ENCODE data around the gene NXPH4. TPM values are rescaled to one million over a fixed set of nuclear protein-coding genes. Genes with fewer than 3 reads are reported as not detected.

NXPH4 gene
- total RNA-seq, 1 donor from 2014 or later, result not detected

DNA sequence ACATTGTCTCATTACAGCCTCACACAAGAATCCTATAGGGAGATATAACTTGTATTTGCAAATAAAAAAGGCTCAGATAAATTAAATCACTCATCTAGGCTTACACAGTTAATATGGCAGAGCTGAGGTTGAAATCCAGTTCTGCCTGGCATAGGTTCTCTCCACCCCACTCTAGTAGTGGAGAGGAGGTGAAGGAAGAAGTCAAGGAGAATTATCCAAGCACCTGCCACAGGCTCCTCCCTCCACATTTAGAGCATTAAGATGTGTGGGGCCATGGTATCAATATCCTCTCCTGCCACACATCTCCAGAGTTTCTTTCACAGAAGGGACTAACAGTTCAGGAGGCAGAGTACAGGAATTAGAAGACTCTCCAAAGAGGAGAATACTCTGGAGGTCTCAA, 56.9 kb downstream of the NXPH4 start:
- no peaks in the 10 kb centered on the region for H3K9me3 Mint-ChIP-seq
- no peaks in the 10 kb centered on the region for H4K20me1 ChIP-seq (ENCODE audit: low read depth)
- no peaks in the 10 kb centered on the region for H3K79me2 ChIP-seq (ENCODE audit: low read depth)
- TF ChIP-seq EZH2phosphoT487 (IDR thresholded peaks at IDR 0.05) (no peak), EZH2 (IDR thresholded peaks at IDR 0.05) (no peak)
- TF ChIP-seq, protein P1, sequence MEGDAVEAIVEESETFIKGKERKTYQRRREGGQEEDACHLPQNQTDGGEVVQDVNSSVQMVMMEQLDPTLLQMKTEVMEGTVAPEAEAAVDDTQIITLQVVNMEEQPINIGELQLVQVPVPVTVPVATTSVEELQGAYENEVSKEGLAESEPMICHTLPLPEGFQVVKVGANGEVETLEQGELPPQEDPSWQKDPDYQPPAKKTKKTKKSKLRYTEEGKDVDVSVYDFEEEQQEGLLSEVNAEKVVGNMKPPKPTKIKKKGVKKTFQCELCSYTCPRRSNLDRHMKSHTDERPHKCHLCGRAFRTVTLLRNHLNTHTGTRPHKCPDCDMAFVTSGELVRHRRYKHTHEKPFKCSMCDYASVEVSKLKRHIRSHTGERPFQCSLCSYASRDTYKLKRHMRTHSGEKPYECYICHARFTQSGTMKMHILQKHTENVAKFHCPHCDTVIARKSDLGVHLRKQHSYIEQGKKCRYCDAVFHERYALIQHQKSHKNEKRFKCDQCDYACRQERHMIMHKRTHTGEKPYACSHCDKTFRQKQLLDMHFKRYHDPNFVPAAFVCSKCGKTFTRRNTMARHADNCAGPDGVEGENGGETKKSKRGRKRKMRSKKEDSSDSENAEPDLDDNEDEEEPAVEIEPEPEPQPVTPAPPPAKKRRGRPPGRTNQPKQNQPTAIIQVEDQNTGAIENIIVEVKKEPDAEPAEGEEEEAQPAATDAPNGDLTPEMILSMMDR (IDR thresholded peaks at IDR 0.05), result no peak
- no peak overlapping the region for H3K4me3 ChIP-seq
- H3K36me3 ChIP-seq, result no peaks in the 10 kb centered on the region
- no peak overlapping the region for H2AFZ ChIP-seq (replicated peaks)
- no peaks in the 10 kb centered on the region for H3K4me1 ChIP-seq
- peaks cover 31% of the 10 kb centered on the region for H3K36me3 Mint-ChIP-seq
- DNase-seq (ENCODE audit: low spot score), result no peak
- H3K27ac Mint-ChIP-seq, result no peak overlapping the region
- peaks cover 4% of the 10 kb centered on the region for H3F3A ChIP-seq (ENCODE audit: low read depth)
- no peaks in the 10 kb centered on the region for H3K27me3 Mint-ChIP-seq (ENCODE audit: insufficient read depth, low read depth)
- H3K27ac ChIP-seq, result no peak overlapping the region
- H3K9me3 ChIP-seq (ENCODE audit: low read depth), result no peaks in the 10 kb centered on the region
- H3K4me3 Mint-ChIP-seq, result no peak overlapping the region
- H3K9ac ChIP-seq, result no peak overlapping the region
- no peak overlapping the region for H3K4me2 ChIP-seq
- H3K4me1 Mint-ChIP-seq, result peaks cover 3% of the 10 kb centered on the region
- H3K27me3 ChIP-seq, result no peaks in the 10 kb centered on the region

MicroRNAs encoded within 50 kb of the gene (microRNA counts, 767-probe panel; counts per million panel counts)
- 460 counts per million, percentile 90 among the panel's probes with 10 or more counts for microRNA hsa-miR-1228-3p

Small RNA genes lying within 50 kb of the gene (microRNA-seq; reads per million reads assigned to microRNA genes)
- not detected for gene MIR1228

Small RNA genes lying within 50 kb of the gene (small RNA-seq; reads per million reads assigned to genes)
- gene MIR1228, result 0.11 reads per million

Other genes starting within 250 kb of the NXPH4 start
- gene ZBTB39, start 210.2 kb upstream of the NXPH4 start, total RNA-seq (ENCODE audit: low replicate concordance), result 21.1 and 29.7 TPM in 2 replicates
- gene TAC3, start 200.3 kb upstream of the NXPH4 start, total RNA-seq (ENCODE audit: low replicate concordance), result 6.0 and 13.8 TPM in 2 replicates
- 0.19 TPM in 1 of 2 replicates, not detected in the other for gene MYO1A, start 166.7 kb upstream of the NXPH4 start, total RNA-seq (ENCODE audit: low replicate concordance)
- 55.3 and 72.0 TPM in 2 replicates for gene NEMP1, start 138.0 kb upstream of the NXPH4 start, total RNA-seq (ENCODE audit: low replicate concordance)
- 19.8 and 41.3 TPM in 2 replicates for gene NAB2, start 127.7 kb upstream of the NXPH4 start, total RNA-seq (ENCODE audit: low replicate concordance)
- 12.9 and 21.6 TPM in 2 replicates for gene STAT6, start 105.4 kb upstream of the NXPH4 start, total RNA-seq (ENCODE audit: low replicate concordance)
- gene LRP1, start 88.3 kb upstream of the NXPH4 start, total RNA-seq (ENCODE audit: low replicate concordance), result 13.9 and 31.9 TPM in 2 replicates
- gene LRP1-AS, start 69.2 kb upstream of the NXPH4 start, total RNA-seq (ENCODE audit: low replicate concordance), result not detected in 2 replicates
- gene SHMT2, start 12.9 kb downstream of the NXPH4 start, total RNA-seq (ENCODE audit: low replicate concordance), result 90.2 and 166 TPM in 2 replicates
- 1.1 and 5.1 TPM in 2 replicates for gene STAC3, start 34.4 kb downstream of the NXPH4 start, total RNA-seq (ENCODE audit: low replicate concordance)
- 29.9 and 40.0 TPM in 2 replicates for gene R3HDM2, start 214.2 kb downstream of the NXPH4 start, total RNA-seq (ENCODE audit: low replicate concordance)
- gene INHBC, start 218.0 kb downstream of the NXPH4 start, total RNA-seq (ENCODE audit: low replicate concordance), result 0.06 TPM in 1 of 2 replicates, not detected in the other
- 2.6 TPM in 1 of 2 replicates, not detected in the other for gene INHBE, start 238.5 kb downstream of the NXPH4 start, total RNA-seq (ENCODE audit: low replicate concordance)
- gene GLI1, start 243.0 kb downstream of the NXPH4 start, total RNA-seq (ENCODE audit: low replicate concordance), result 0.12 and 0.71 TPM in 2 replicates

All from neural progenitor cell (in vitro differentiated cells).